NOMO-1 (cell line): ENCODE results near the gene ARL6IP5.
A peak's percentile ranks its signal among the peaks of the same experiment; 100 is the strongest.

Experiments
- DNase-seq, 2 experiments: peaks; one replicate each; lab custom pipeline; 2025; ENCODE audit not compliant: unreplicated experiment in 2 of 2; lab: John Stamatoyannopoulos, UW

The ARL6IP5 gene

DNA sequence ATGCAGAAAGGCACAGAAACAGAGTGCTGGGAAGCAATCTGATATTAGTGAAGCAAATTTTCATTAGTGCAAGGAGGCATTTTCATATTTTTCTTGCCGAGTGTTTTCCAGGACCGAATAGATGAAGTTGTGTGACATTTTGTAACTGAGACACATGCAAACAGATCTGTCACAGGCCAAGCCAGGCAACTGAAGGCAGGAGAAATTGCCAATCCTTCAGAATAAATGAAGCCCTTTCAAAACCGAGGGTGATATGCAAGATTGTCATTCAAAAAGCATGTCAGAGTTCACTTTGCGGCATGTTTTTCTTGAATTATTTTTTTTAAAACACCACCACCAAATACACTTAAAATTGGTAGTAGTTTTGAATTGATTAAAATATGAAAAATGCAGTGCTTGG is 31.4 kb downstream of the ARL6IP5 start:
- DNase-seq = no peak

DNA sequence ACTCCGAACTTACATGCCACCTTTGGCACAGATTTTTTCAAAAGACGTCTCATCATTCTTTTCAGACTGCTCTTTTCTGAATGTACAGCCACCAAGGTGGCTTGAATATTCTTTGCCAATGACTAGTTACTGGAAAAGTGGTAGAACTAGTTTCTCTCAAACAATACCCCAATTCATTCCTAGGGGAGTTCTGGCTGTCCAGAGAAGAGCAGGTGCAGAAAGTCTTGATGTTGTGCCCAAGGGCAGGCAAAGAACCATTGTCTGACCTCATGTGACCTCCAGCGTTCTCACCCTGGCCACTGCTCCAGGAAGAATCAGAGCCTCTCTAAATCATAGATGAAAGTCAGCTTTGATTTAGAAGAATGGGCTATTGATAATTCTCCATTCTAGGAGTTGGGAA is 32.2 kb downstream of the ARL6IP5 start:
- no peak for DNase-seq

GRCh38 chr3:69118555-69118954 is 33.8 kb downstream of the ARL6IP5 start:
- no peak for DNase-seq

DNA sequence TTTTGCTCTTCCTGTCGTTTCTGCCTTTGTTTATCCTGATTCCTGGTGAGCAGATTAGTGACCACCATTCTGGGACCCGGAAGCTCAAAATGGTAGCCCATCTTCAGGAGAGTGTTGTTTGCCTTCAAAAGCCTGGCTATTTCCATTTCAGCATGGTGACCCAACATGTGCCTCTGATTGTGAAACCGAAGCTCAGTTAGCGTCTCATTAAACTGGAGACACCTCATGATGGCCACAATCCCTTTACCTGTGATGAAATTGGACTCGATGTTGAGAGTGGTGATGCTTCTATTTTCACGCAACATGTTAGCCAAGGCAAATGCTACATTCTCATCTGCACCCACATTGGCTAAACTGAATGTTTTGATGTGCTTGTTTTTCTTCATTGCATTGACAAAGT is 34.4 kb downstream of the ARL6IP5 start:
- DNase-seq = no peak

- no peak for DNase-seq
Observed at GRCh38 chr3:69119681-69120080, 34.9 kb downstream of the ARL6IP5 start.

DNA sequence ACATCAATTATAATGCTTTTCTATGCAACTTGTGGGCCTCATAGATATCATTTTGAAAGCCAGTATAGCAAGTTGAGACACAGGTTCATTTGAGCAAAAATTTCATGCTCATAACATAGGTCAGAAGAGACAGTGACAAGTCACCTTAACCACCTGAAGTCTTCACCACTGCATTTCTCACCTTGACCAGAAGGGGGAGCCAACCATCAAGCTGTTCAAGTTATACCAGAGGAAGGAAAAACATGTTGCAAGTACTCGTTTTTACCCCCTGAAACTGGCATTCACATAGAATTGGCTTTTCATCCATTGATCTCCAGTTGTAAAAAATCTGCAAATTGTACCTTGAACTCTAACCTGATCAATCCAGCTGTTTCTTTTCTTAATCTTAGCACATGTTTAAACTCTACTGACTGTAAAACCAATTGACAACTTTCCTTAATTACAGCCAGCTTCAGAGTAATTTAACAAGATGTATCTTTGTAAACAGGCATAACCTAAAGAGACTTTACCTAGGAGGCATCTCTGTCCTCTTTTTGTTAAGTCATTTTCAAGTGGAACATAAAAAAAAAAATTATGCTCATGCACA is 36.2 kb downstream of the ARL6IP5 start:
- DNase-seq = peak; percentile 17 to 60

GRCh38 chr3:69121513-69121912 is 36.8 kb downstream of the ARL6IP5 start:
- no peak for DNase-seq

DNA sequence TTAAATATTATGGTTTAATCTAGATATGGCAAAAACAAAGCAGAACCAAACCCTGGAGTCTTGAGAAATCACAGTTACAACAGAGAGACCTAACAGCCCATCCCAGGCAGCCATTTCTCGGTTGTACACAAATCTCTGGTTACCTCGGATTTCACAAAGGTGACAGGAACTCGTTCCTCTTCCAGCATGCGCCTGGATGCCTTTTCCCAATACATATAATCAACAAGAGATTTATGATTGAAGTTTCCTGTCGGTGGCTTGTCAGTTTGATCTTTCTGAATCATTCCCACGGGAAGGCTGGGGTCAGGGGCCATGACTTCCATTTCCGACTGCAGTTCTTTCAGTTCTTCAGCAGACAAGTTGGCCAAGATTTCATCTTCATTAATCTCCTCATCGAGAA is 37.2 kb downstream of the ARL6IP5 start:
- peak in 1 of 2 experiments; percentile 34 for DNase-seq

GRCh38 chr3:69122403-69122802 is 37.7 kb downstream of the ARL6IP5 start, which contains the start of gene LMOD3:
LMOD3 (minus strand) TSS chr3:69122595; CDS start chr3:69122386, 209 bp downstream.
- DNase-seq = no peak

GRCh38 chr3:69126216-69126615 is 41.5 kb downstream of the ARL6IP5 start:
- DNase-seq = no peak

DNA sequence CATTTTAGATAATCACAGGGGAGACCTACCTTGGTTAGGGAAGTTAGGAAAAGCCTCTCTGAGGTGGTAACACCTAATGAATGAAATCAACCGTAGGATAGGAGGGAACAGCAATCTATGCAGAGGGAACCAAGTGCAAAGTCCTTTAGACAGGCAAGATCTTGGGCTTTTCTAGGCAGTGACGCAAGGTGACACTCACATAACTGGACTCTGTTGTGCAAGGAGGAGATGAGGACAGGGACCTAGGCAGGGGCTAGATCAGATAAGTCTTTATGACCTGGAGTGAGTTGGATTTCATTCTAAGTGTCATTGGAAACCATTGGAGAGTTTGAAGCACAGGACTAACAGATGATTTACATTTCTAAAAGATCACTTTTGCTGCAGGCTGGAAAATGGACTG is 42.3 kb downstream of the ARL6IP5 start:
- no peak for DNase-seq

GRCh38 chr3:69128509-69128908 is 43.8 kb downstream of the ARL6IP5 start:
- DNase-seq = no peak

DNA sequence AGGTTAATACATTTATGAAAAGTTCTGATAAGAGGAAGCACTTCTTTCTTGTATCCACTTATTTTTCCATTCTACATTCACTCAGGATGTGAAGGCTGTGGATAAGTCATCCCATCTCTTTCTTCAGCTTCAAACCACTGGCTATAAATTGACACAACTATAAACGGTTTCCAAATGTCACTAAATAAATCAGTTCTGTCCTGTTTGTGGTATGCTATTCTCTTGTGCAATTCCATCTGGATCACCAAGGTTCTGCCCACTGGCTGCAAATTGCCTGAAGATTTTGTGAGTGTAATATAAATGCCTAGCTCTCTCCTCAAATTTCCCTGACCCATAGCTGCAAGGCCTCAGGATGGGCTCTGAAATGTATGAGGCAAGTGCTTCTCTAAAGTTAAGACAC is 44.8 kb downstream of the ARL6IP5 start:
- no peak for DNase-seq

DNA sequence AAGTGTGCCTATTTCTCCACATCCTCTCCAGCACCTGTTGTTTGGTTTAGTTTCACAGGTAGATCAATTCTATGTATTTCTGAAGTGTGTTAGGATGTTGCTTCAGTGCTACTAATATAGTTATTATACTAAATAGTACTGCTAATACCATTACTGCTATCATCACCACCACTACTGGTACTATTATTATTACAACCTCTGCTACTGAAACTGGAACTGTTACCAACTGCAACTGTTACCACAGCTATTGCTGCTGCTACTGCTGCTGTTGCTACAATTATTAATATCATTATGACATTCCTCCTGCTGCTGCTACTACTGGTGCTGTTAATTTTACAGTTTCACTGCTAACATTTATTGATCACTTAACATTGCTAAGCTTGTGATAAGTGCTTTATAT is 46.0 kb downstream of the ARL6IP5 start:
- DNase-seq = no peak

GRCh38 chr3:69137005-69137404 is 52.3 kb downstream of the ARL6IP5 start:
- DNase-seq = no peak

GRCh38 chr3:69137412-69137811 is 52.7 kb downstream of the ARL6IP5 start:
- no peak for DNase-seq

DNA sequence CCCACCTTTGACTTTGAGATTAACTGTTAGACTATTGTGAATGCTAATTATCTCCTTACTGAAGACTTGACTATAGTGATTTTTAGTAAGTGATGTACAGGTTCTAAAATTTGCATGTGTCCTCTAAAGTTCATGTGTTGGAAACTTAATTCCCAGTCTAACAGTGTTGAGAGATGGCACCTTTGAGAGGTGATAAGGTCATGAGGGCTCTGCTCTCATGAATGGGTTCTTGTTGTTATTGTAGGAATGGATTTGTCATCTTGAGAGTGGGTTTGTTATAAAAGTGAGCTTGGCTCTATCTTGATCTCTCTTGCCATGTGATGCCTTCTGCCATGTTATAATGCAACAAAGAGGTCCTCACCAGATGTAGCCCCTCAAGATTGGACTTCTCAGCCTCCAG is 56.6 kb downstream of the ARL6IP5 start:
- no peak for DNase-seq

DNA sequence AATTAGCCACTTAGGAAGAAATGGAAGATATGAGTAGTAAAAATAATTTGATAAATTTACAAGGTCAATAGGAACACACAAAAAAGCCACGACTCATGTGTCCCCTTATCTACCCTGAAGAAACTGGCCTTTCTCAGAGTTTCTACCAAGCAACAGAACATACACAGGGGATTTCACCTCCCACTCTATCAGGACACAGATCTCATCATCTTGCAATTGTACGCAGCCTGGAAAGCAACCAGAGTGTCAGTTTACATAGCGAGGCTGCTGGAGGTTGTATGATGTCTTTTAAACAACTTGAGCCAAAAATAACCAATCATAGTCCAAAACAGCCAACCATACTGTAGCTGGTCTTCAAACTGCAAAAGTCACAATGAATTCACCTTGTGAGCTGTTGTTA is 57.4 kb downstream of the ARL6IP5 start:
- no peak for DNase-seq

- DNase-seq = no peak
Observed at GRCh38 chr3:69142797-69143454, 58.2 kb downstream of the ARL6IP5 start.

- DNase-seq = no peak
Observed at GRCh38 chr3:69143612-69144011, 58.9 kb downstream of the ARL6IP5 start.

- DNase-seq = no peak
Observed at GRCh38 chr3:69144631-69145245, 60.0 kb downstream of the ARL6IP5 start.

DNA sequence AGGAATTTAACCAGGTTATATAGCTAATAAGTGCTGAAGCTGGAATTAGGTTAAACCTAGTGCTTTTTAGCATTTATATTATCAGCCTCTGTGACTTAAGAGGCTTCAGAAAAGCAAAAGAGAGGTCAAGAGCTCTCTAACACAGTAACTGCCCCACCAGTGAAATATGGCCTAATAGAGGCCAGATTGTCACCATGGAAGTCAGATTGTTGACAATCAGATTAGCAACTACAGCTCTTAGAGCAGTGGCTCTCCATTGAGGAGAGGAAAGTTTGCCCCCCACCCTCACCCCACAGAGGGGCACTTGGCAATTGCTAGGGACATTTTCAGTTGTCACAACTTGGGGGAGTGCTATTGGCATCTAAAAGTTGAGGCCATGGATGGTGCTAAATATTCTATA is 61.0 kb downstream of the ARL6IP5 start:
- DNase-seq = no peak
